ENCODE data around the gene BSN.
A peak's percentile ranks its signal among the peaks of the same experiment; 100 is the strongest.

Gene BSN

GRCh38 chr3:49553692-49554632 is at the start of gene BSN:
TSS of gene BSN (plus strand) at chr3:49554477. CDS start at chr3:49554603, 126 bp downstream.
- Mint-ChIP-seq H3K4me1 (peaks cover 10 to 17% of the 10 kb centered on the region in 2 donors), H3K27me3 (peaks cover 57 to 62% of the 10 kb centered on the region in 2 donors), H3K36me3 (no peaks in the 10 kb centered on the region), H3K4me3 (peak within 1 kb of the TSS; percentile 92 to 96), H3K9me3 (no peaks in the 10 kb centered on the region), H3K27ac (peak within 1 kb of the TSS; percentile 80)
- peak; percentile 85 for DNase-seq
- ATAC-seq (replicated peaks) = peak; percentile 89 to 90

GRCh38 chr3:49506906-49507305 is 47.4 kb upstream of the BSN start:
- Mint-ChIP-seq H3K36me3 (peaks cover 18 to 21% of the 10 kb centered on the region in 2 donors), H3K9me3 (peaks cover 0 to 2% of the 10 kb centered on the region in 2 donors), H3K4me3 (no peak overlapping the region), H3K27me3 (no peaks in the 10 kb centered on the region), H3K4me1 (peaks cover 6 to 30% of the 10 kb centered on the region in 2 donors), H3K27ac (no peak overlapping the region)
- ATAC-seq (replicated peaks) (no peak), DNase-seq (no peak)

GRCh38 chr3:49509028-49509561 is 45.2 kb upstream of the BSN start:
- Mint-ChIP-seq H3K4me3 (no peak overlapping the region), H3K9me3 (no peaks in the 10 kb centered on the region), H3K4me1 (peaks cover 1 to 11% of the 10 kb centered on the region in 2 donors), H3K36me3 (peaks cover 15 to 22% of the 10 kb centered on the region in 2 donors), H3K27ac (no peak overlapping the region), H3K27me3 (no peaks in the 10 kb centered on the region)
- DNase-seq (no peak), ATAC-seq (replicated peaks) (no peak)

GRCh38 chr3:49511639-49512038 is 42.6 kb upstream of the BSN start:
- Mint-ChIP-seq H3K9me3 (no peaks in the 10 kb centered on the region), H3K36me3 (peaks cover 29 to 42% of the 10 kb centered on the region in 2 donors), H3K27ac (no peak overlapping the region), H3K27me3 (no peaks in the 10 kb centered on the region), H3K4me1 (peaks cover 4 to 7% of the 10 kb centered on the region in 2 donors), H3K4me3 (no peak overlapping the region)
- no peak for DNase-seq
- ATAC-seq (replicated peaks) = no peak

- Mint-ChIP-seq H3K4me1 (peaks cover 6 to 8% of the 10 kb centered on the region in 2 donors), H3K36me3 (peaks cover 35 to 47% of the 10 kb centered on the region in 2 donors), H3K27me3 (no peaks in the 10 kb centered on the region), H3K27ac (no peak overlapping the region), H3K9me3 (no peaks in the 10 kb centered on the region), H3K4me3 (no peak overlapping the region)
- DNase-seq (no peak), ATAC-seq (replicated peaks) (no peak)
Measured at GRCh38 chr3:49512781-49513355, 41.4 kb upstream of the BSN start.

GRCh38 chr3:49513494-49514124 is 40.7 kb upstream of the BSN start:
- DNase-seq = no peak
- Mint-ChIP-seq H3K27me3 (no peaks in the 10 kb centered on the region), H3K9me3 (no peaks in the 10 kb centered on the region), H3K27ac (no peak overlapping the region), H3K36me3 (peaks cover 36 to 51% of the 10 kb centered on the region in 2 donors), H3K4me3 (no peak overlapping the region), H3K4me1 (peaks cover 5 to 8% of the 10 kb centered on the region in 2 donors)
- no peak for ATAC-seq (replicated peaks)

GRCh38 chr3:49518016-49518415 is 36.3 kb upstream of the BSN start:
- ATAC-seq (replicated peaks) = no peak
- Mint-ChIP-seq H3K27ac (no peak overlapping the region), H3K9me3 (no peaks in the 10 kb centered on the region), H3K36me3 (peaks cover 37 to 70% of the 10 kb centered on the region in 2 donors), H3K27me3 (no peaks in the 10 kb centered on the region), H3K4me1 (peaks cover 16 to 27% of the 10 kb centered on the region in 2 donors), H3K4me3 (no peak overlapping the region)
- no peak for DNase-seq

GRCh38 chr3:49518441-49518840 is 35.8 kb upstream of the BSN start:
- Mint-ChIP-seq H3K36me3 (peaks cover 34 to 69% of the 10 kb centered on the region in 2 donors), H3K4me3 (no peak overlapping the region)

GRCh38 chr3:49519296-49519695 is 35.0 kb upstream of the BSN start:
- Mint-ChIP-seq H3K4me1 (peaks cover 23 to 39% of the 10 kb centered on the region in 2 donors), H3K4me3 (no peak overlapping the region), H3K9me3 (no peaks in the 10 kb centered on the region), H3K27me3 (no peaks in the 10 kb centered on the region), H3K36me3 (peaks cover 31 to 65% of the 10 kb centered on the region in 2 donors), H3K27ac (no peak overlapping the region)
- no peak for DNase-seq
- ATAC-seq (replicated peaks) = no peak

More at GRCh38 chr3:49518441-49518840, 35.8 kb upstream of the BSN start:
- Mint-ChIP-seq H3K9me3 (no peaks in the 10 kb centered on the region), H3K4me1 (peaks cover 19 to 31% of the 10 kb centered on the region in 2 donors), H3K27ac (no peak overlapping the region), H3K27me3 (no peaks in the 10 kb centered on the region)
- ATAC-seq (replicated peaks) (no peak), DNase-seq (no peak)

GRCh38 chr3:49519916-49520385 is 34.3 kb upstream of the BSN start:
- no peak overlapping the region for H3K27ac Mint-ChIP-seq
- H3K9me3 Mint-ChIP-seq = no peaks in the 10 kb centered on the region
- H3K4me3 Mint-ChIP-seq = no peak overlapping the region
- peaks cover 23 to 43% of the 10 kb centered on the region in 2 donors for H3K4me1 Mint-ChIP-seq
- DNase-seq (no peak), ATAC-seq (replicated peaks) (peak; percentile 53 to 64)
- H3K36me3 Mint-ChIP-seq = peaks cover 30 to 59% of the 10 kb centered on the region in 2 donors
- no peaks in the 10 kb centered on the region for H3K27me3 Mint-ChIP-seq

GRCh38 chr3:49523756-49524747 is 30.2 kb upstream of the BSN start:
- Mint-ChIP-seq H3K27ac (no peak overlapping the region), H3K4me1 (peaks cover 17 to 37% of the 10 kb centered on the region in 2 donors), H3K36me3 (peaks cover 21 to 44% of the 10 kb centered on the region in 2 donors), H3K27me3 (no peaks in the 10 kb centered on the region), H3K4me3 (no peak overlapping the region), H3K9me3 (no peaks in the 10 kb centered on the region)
- DNase-seq (no peak), ATAC-seq (replicated peaks) (peak; percentile 63 to 64)

GRCh38 chr3:49529567-49529966 is 24.7 kb upstream of the BSN start:
- Mint-ChIP-seq H3K27me3 (no peaks in the 10 kb centered on the region), H3K9me3 (no peaks in the 10 kb centered on the region), H3K4me1 (peaks cover 16 to 21% of the 10 kb centered on the region in 2 donors), H3K27ac (no peak overlapping the region), H3K36me3 (peaks cover 38 to 50% of the 10 kb centered on the region in 2 donors), H3K4me3 (no peak overlapping the region)
- ATAC-seq (replicated peaks) (peak; percentile 50 to 73), DNase-seq (no peak)

- H3K4me1 Mint-ChIP-seq = peaks cover 16 to 19% of the 10 kb centered on the region in 2 donors
- peaks cover 35 to 46% of the 10 kb centered on the region in 2 donors for H3K36me3 Mint-ChIP-seq
- ATAC-seq (replicated peaks) (no peak), DNase-seq (no peak)
- H3K27me3 Mint-ChIP-seq = no peaks in the 10 kb centered on the region
- no peaks in the 10 kb centered on the region for H3K9me3 Mint-ChIP-seq
- H3K4me3 Mint-ChIP-seq = no peak overlapping the region
- H3K27ac Mint-ChIP-seq = peak overlapping the region; percentile 3
Measured at GRCh38 chr3:49530231-49530630, 24.0 kb upstream of the BSN start.
